Measurements from ENCODE around the gene VPS26A.
"Not testable (repeated sequence)": the region's sequence is repeated elsewhere in the genome, so short reads cannot be mapped to it uniquely, and the experiment has no call there.

VPS26A gene

DNA sequence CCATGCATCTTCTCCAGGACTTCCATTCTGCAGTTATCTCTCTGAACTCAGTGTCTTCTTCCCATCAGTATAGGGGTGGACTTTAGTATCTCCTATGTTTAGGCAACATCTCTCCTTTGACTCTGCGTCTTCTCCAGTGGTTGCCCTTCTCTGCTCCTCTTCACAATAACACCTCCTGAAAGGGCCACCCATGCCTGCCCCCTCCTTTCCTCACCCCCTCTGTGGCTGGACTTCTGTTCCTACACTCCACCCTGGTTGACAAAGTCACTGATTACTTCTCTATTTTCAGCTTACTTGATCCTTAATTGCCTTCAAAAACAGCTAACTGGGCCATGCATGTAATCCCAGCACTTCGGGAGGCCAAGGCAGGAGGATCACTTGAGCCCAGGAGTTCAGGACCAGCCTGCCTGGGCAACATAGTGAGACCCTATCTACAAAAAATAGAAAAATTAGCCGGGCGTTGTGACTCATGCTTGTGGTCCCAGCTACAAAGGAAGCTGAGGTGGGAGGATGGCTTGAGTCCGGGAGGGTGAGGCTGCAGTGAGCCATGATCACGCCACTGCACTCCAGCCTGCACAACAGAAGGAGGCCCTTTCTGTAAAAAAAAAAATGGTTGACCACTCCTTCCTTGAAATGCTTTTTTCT lies 22.4 kb upstream of the VPS26A start:
- in situ Hi-C loops (cut with HindIII; ENCODE audit: low sequenced_read_pairs), result loop anchor here (5.0 kb wide), 1 partner anchor 64 kb away; no protein-coding TSS in a partner anchor

DNA sequence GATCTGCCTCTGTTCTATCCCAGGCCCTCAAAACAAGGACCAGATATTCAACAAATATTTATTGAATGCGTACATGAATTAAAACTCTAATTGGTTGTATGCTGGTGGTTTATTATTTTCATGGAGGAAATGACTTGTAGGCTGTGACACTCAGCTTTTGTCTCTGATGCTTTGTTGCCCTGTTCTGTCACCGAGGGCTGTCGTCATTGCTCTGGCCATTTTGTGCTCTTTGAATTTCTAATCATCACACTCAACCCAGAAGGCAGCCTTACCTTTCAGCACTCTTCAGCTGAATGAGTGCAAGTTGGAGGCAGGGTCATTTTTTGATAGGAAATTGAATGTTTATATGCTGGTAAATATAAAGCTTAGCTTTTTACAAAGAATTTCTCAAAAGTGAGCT lies 21.5 kb upstream of the VPS26A start:
- in situ Hi-C loops (cut with HindIII; ENCODE audit: low sequenced_read_pairs), result loop anchor here (5.0 kb wide), 1 partner anchor 65 kb away; no protein-coding TSS in a partner anchor

DNA sequence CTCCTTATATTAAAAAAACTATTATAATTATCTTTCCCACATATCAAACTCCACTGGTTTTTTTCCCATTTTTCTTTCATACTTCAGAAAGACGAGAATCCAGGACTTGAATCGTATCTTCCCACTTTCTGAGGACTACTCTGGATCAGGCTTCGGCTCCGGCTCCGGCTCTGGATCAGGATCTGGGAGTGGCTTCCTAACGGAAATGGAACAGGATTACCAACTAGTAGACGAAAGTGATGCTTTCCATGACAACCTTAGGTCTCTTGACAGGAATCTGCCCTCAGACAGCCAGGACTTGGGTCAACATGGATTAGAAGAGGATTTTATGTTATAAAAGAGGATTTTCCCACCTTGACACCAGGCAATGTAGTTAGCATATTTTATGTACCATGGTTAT lies 20.2 kb upstream of the VPS26A start:
- in situ Hi-C loops (cut with HindIII; ENCODE audit: low sequenced_read_pairs), result loop anchor here (5.0 kb wide), 1 partner anchor 66 kb away; no protein-coding TSS in a partner anchor

DNA sequence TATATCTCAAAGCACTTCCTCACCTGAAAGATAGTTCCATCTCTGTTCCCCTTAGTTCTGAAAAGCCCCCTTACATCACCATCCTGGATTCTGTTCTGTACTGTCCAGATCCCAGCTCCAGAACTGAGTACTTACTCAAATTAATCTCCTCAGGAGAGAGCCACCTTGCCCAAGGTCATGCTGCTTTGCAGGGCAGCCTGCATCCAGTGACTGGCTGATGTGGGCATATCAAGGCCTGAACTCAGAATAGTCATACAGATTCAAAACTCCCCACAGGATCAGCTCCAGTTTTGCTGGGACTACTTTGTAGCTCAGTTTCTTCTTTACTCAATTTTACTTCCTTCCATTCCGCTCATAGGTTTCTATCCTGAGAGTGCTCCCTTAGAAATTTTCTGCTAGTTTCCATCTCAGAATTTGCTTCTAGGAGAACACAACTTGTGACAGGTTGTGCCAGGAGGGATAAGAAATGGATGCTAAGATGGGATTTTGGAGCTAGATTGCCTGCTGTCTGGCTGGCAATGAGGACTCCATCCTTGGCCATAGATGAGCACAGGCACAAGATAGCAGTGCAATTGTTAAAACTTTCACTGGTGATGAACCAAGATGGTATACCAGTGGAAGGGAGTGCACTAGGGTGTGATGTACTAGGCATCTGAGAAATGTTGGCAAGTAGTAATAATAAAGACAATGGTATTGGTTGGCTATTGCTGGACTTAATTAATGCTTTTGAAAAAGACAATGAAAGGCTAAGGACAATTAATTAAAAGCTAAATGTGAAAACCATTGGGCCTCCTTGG lies 18.8 kb upstream of the VPS26A start:
- in situ Hi-C loops (cut with HindIII; ENCODE audit: low sequenced_read_pairs), result loop anchor here (5.0 kb wide), 1 partner anchor 68 kb away; no protein-coding TSS in a partner anchor

DNA sequence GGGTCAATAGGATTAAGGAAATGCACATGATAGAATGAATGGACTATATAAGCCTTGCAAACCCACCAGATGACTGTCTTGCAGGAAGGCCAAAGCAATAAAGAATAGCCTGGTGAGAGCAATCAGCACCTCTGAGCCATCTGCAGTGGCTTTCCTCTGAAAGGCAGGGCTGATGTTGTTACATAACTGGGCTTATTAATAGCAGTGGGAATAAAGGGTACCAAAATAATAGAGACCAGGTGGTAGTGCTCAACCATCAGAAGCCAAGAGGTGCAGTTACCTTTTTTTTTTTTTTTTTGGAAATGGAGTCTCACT lies 16.8 kb upstream of the VPS26A start:
- in situ Hi-C loops (cut with HindIII; ENCODE audit: low sequenced_read_pairs), result no loop called here

DNA sequence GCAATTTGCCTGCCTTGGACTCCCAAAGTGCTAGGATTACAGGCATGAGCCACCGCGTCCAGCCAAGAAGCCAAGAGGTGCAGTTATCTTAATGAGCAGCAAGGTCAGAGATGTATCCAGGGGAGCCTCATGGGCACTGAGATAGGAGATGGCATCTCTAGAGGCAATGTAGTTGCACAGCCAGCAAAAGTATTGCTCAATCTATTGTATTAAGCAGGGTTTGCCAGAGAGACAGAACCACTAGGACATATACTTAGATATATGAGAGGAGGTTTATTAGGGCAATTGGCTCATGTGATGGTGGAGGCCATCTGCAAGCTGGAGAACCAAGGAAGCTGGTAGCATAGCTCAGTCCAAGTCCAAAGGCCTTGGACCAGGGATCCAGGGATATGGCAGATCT lies 16.3 kb upstream of the VPS26A start:
- in situ Hi-C loops (cut with HindIII; ENCODE audit: low sequenced_read_pairs), result no loop called here

DNA sequence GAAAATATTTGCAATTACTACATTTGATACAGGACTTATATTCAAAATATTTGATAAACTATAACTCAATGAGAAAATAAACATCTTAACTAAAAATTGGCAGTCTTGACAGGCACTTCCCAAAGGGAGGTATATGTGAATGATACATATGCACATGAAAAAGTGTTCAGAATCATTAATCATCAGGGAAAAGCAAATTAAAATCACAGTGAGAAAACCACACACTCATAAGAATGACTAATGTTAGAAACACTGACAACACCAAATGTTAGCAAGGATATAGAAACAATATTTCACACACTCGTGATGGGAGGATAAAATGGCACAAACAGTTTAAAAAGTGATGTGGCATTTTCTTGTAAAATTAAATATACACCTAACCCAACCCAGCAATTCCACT lies 4.1 kb upstream of the VPS26A start:
- in situ Hi-C loops (cut with HindIII; ENCODE audit: low sequenced_read_pairs), result no loop called here

DNA sequence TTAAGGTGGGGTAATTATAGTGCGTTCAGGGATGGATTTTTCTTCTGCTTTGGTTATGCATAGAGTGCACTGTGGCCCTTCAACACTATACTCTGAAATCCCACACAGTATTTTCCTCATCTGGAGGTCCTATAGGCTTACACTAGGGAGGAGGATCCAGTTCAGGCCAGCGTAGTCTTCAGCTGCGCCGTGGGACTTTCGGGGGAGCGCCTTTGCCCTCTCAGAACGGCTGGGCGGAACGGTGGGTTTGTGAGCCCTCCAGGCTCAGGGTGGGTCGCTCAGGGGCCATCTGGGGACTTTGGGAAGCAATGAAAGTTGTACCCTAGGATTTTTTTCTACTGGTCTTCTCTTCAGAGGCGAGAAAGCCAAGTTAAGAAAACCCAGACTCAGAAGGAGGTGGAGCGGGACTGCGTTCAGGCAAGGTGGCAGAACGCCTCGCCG lies 652 bp upstream of the VPS26A start:
- in situ Hi-C loops (cut with HindIII; ENCODE audit: low sequenced_read_pairs), result no loop called here

DNA sequence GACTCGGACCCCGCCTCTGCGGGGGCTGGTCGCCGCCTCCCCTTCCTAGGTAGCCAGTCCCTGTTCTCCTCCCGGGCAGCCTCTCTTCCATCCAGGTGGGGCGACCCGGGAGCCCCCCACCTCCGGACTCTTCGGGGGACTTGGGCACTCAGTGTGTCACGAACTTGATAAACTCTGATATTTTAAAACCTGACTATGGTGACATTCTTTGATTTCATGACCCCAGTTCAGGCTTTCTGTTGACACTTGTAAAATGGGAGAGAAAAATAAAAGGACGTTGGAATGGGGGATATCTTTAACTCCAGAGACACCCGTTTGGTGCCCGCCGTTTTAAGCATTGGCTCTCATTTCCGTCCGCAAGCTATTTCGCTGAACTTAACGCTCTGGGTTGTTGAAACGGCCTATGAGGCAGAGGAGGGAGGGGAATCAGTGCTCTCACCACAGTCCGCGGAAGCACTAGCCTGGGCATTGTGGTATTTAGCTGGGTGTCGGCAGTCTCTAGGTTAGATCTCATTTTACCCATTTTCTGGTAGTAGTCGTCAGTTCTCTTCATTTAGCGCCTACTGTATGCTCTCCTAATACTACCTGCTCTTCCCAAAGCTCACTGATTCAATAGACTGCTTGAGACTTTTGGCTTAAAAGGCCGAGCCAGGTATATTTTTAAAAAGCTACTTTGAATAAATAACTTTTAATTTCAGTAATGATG lies 738 bp downstream of the VPS26A start:
- in situ Hi-C loops (cut with HindIII; ENCODE audit: low sequenced_read_pairs), result no loop called here

DNA sequence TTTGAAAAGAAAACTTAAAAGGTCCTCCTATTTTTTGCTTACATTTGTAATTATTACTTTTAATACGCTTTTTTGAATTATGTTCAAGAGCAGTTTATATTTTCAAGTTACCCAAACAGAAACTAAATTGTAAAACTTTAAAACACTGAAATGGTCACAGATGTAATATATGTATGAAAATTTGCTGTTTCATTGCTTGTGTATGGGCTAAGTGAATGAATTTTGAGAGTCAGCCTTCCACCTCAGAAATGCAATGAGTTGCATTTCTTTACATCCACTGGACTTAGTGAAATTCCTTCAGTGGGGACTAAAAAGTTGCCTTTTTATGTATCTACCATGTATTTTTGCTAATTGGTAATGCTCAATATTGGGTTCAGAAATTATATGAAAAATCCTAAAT lies 1.6 kb downstream of the VPS26A start:
- in situ Hi-C loops (cut with HindIII; ENCODE audit: low sequenced_read_pairs), result no loop called here

DNA sequence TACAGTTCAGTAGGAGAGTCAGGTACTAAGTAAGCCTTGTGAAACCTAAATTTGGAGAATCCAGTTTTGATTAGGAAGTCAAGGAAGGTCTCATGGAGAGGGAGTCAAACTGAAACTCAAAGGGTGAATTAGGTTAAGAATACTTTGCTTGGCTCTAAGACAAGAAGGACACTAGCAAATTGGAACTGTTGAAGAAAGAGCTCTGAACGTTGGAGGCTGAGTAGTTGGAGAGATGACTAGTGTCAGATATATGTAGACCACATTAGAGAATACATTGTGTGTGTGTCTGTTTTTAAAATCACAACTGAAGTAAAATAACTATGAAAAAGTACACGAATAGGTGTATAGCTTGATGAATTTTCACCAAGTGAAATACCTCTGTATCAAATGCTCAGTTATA lies 6.3 kb downstream of the VPS26A start:
- in situ Hi-C loops (cut with HindIII; ENCODE audit: low sequenced_read_pairs), result no loop called here

DNA sequence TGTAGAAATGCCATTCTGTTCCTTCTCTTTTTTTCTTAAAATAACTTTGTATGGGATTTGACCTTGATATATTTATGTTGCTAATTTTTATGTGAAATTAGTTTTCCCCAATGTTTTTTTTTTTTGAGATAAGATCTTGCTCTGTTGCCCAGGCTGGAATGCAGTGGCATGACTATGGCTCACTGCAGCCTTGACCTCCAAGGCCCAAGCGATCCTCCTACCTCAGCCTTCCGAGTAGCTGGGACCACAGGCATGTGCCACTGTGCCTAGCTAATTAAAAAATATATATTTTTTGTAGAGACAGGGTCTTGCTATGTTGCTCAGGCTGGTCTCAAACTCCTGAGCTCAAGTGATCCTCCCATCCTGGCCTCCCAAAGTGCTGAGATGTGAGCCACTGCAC lies 16.0 kb downstream of the VPS26A start:
- in situ Hi-C loops (cut with HindIII; ENCODE audit: low sequenced_read_pairs), result no loop called here

DNA sequence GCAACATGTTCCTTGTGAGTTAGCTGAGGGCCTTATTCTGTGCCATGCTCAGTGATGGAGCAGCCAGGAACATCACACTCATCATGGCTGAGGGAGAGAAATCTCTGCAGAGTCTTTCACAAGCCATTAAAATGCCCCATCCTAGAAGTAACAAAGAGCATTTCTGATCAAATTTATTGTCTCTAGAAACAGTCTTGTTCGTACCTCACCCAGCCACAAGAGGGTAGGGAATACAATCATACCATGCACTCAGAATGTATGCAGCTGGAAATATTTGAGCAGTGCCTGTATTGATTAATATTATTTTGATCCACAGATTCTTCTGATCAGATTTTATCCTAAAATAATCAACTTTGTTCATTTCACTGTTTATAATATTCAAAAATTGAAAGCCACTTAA lies 17.3 kb downstream of the VPS26A start:
- in situ Hi-C loops (cut with HindIII; ENCODE audit: low sequenced_read_pairs), result no loop called here

DNA sequence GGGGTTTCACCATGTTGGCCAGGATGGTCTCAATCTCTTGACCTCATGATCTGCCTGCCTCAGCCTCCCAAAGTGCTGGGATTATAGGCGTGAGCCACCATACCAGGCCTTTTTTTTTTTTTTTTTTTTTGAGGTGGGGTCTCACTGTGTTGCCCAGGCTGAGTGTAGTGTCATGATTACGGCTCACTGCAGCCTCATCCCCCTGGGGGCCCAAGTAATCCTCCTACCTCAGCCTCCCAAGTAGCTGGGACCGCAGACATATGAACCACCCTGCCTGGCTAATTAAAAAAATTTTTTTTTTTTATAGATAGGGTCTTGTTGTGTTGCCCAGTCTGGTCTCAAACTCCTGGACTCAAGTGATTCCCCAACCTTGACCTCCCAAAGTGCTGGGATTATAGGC lies 18.1 kb downstream of the VPS26A start:
- in situ Hi-C loops (cut with HindIII; ENCODE audit: low sequenced_read_pairs), result not testable (repeated sequence)

DNA sequence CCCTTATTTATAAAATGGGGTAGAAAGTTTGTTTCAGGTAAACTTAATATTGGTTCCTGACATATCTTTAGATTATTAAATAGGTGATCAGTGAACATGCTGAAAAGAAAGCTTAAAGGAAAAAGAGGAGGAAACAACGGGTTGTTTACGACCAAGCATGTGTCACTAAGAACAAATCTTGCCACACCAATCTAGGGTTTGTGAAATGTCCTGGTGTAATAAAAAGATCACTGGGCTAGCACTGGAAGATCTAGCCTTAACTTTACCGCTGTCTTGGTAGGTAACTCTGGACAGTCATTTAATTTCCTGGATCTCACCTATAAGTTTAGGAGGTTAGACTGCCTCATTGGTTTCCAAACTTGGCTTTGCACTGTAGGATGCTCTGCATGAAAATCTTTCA lies 19.0 kb downstream of the VPS26A start:
- in situ Hi-C loops (cut with HindIII; ENCODE audit: low sequenced_read_pairs), result no loop called here

DNA sequence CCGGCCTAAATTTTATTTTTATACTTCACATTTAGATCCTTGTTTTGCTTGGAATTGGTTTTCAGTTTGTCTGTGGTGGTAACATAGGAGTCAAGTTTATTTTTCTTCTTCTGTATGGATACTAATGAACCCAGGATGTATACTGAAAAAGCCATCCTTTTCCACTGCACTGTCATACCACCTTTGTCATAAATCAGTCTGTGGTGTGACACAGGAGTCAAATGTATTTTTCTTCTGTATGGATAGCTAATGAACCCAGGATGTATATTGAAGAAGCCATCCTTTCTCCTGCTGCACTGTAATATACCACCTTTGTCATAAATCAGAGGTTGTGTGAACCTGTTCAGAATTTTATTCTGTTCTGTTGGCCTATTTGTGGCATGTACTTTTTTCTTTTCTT lies 21.4 kb downstream of the VPS26A start:
- in situ Hi-C loops (cut with HindIII; ENCODE audit: low sequenced_read_pairs), result no loop called here

DNA sequence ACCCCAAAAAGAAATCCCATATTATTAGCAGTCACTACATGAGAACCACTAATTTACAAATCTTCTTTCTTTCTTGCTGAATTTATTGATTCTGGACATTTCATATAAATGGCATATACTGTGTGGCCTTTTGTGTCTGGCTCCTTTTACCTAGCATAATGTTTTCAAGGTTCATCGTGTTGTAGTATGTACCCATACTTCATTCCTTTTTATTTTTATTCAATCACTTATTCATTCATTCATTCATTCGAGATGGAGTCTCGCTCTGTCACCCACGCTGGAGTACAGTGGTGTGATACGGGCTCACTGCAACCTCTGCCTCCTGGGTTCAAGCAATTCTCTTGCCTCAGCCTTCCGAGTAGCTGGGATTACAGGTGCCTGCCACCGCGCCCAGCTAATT lies 21.9 kb downstream of the VPS26A start:
- in situ Hi-C loops (cut with HindIII; ENCODE audit: low sequenced_read_pairs), result no loop called here

DNA sequence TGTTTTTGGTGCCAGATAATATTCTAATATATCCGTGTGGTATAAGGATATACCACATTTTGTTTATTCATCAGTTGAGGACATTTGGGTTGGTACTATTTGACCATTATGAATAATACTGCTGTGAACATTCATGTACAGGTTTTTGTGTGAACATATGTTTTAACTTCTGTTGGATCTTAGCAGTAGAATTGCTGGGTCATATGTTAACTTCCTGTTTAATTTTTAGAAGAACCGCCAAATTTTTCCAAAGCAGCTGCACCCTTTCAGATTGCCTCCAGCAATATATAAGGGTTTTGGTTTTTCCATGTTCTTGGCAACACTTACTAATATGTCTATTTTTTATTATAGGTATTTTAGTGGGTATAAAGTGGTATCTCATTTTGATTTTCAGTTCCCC lies 22.8 kb downstream of the VPS26A start:
- in situ Hi-C loops (cut with HindIII; ENCODE audit: low sequenced_read_pairs), result no loop called here

DNA sequence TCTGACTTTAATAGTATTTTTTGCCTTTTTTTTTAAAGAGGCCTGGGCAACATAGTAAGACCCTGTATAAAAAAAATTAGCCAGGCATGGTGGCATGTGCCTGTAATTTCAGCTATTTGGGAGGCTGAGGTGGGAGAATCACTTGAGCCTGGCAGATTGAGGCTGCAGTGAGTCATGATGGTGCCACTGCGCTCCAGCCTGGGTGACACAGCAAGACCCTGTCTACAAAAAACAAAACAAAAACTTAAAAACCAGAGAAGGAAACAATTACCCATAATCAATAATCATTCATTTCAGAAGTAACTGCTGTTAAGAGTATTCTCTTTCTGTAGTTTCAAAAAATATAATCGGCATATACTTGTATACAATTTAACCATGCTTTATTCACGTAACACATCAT lies 28.0 kb downstream of the VPS26A start:
- in situ Hi-C loops (cut with HindIII; ENCODE audit: low sequenced_read_pairs), result no loop called here

DNA sequence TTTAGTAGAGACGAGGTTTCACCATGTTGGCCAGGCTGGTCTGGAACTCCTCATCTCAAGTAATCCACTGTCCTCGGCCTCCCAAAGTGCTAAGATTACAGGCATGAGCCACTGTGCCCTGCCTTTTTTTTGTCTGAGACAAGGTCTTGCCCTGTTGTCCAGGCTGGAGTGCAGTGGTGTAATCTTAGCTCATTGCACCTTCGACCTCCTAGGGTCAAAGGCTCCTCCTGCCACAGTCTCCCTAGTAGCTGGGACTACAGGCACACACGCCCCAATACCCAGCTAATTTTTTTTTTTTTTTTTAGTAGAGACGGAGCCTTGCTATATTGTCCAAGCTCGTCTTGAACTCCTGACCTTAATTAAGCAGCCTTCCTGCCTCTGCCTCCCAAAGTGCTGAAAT lies 29.2 kb downstream of the VPS26A start:
- in situ Hi-C loops (cut with HindIII; ENCODE audit: low sequenced_read_pairs), result no loop called here

DNA sequence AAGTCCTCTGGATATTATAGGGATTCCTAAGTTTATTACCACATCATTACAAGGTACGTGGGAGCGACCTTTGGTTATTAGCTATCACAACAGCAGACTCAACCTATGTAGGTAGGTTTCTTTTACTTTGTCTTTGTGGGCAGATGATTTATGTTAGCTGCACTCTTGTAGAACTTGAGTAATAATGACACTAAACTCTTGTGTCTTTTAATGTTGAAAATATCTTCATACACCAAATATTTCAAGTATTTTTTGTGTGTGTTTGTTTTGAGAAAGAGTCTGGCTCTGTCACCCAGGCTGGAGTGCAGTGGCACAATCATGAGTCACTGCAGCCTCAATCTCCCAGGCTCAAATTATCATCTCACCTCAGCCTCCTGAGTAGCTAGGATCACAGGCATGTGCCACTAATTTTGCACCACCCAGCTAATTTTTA lies 36.8 kb downstream of the VPS26A start:
- in situ Hi-C loops (cut with HindIII; ENCODE audit: low sequenced_read_pairs), result no loop called here

DNA sequence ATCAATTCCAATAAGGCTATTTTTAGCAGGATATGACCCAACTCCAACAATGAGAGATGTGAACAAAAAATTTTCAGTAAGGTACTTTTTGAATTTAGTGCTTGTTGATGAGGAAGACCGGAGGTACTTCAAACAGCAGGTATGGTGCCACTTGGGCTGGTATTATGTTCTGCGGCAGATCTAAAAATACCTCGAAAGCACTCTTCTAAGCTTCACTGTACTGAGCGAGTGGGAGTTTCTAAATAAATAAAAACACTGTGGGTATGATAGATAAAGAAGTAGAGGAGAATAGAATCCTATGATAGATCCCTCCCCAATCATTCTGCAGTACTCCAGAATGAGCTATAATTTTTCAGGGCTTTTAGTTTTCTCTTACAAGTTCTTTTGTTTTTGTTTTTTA lies 44.5 kb downstream of the VPS26A start:
- in situ Hi-C loops (cut with HindIII; ENCODE audit: low sequenced_read_pairs), result no loop called here

Data from endothelial cell of hepatic sinusoid (primary cell).